T-cell (primary cell): Measurements from ENCODE around the gene HAO2. TPM values are rescaled to one million over a fixed set of nuclear protein-coding genes. Genes with fewer than 3 reads are reported as not detected.

ENCODE experiments used
- ATAC-seq, 4 experiments: fragments of 200-7000 bp in 3 of 4; fragments of 150-1000 bp in 1 of 4; cut with Tn5 transposase; replicated peaks in 1 of 4; 1 replicate in 3 of 4; 2 replicates in 1 of 4; pipeline ENCODE4 v1.10.0; 2021; ENCODE audit warnings: moderate library complexity in 3 of 4, mild to moderate bottlenecking in 2 of 4, moderate number of reproducible peaks in 1 of 4
- CTCF ChIA-PET, 2 donors: fragments of 300-600 bp; sonication (Branson Sonifier 250); formaldehyde crosslinking; loops; one replicate each; lab custom pipeline; 2022; ENCODE audit warnings: antibody characterized with exemption in 2 of 2; lab: Charles Lee
- POLR2A ChIA-PET, 2 donors: fragments of 300-600 bp; sonication (Branson Sonifier 250); formaldehyde crosslinking; loops; one replicate each; lab custom pipeline; 2022; ENCODE audit warnings: antibody characterized with exemption in 2 of 2; lab: Charles Lee
- DNase-seq, 35 experiments: peaks; one replicate each; pipeline versions ENCODE4 v3.0.0 to v3.0.0-alpha.2; 2013 to 2023
- H3K27ac ChIP-seq: one replicate; pipeline ENCODE4 v1.5.1; 2013; ENCODE audit warnings: low read length
- H3K27me3 ChIP-seq, 2 experiments: replicated peaks in 1 of 2; 1 replicate in 1 of 2; 2 replicates in 1 of 2; pipeline versions ENCODE4 v1.6.1 to v1.7.0; 2013; ENCODE audit warnings: low read length in 1 of 2, mixed read lengths in 1 of 2; ENCODE audit not compliant: control insufficient read depth in 2 of 2, insufficient read depth in 2 of 2; ENCODE audit errors: extremely low read depth in 1 of 2
- H3K36me3 ChIP-seq, 2 donors: 1 replicate in 1 of 2; 2 replicates in 1 of 2; pipeline versions ENCODE4 v1.6.1 to v1.7.0; 2013; ENCODE audit warnings: low read length in 1 of 2; ENCODE audit not compliant: control insufficient read depth in 2 of 2, insufficient read depth in 1 of 2; ENCODE audit errors: extremely low read depth in 1 of 2
- H3K4me1 ChIP-seq, 2 experiments: 1 replicate in 1 of 2; 2 replicates in 1 of 2; pipeline versions ENCODE4 v1.6.1 to v1.7.0; 2013; ENCODE audit warnings: low read length in 2 of 2, mixed read lengths in 1 of 2; ENCODE audit not compliant: insufficient read depth in 2 of 2, control insufficient read depth in 1 of 2; ENCODE audit errors: extremely low read depth in 1 of 2
- H3K4me3 ChIP-seq, 2 donors: 1 replicate in 1 of 2; 2 replicates in 1 of 2; pipeline versions ENCODE4 v1.5.1 to v1.7.0; 2013; ENCODE audit warnings: mild to moderate bottlenecking in 2 of 2, low read length in 1 of 2, moderate library complexity in 1 of 2; ENCODE audit not compliant: control insufficient read depth in 1 of 2; ENCODE audit errors: extremely low read depth in 1 of 2
- H3K9me3 ChIP-seq: 2 replicates; pipeline ENCODE4 v1.7.0; 2013
- H3K27ac Mint-ChIP-seq, 2 donors: one replicate each; pipeline ENCODE4 v1.8.0; 2020 to 2021; ENCODE audit warnings: mild to moderate bottlenecking in 2 of 2, mixed read lengths in 2 of 2
- H3K27me3 Mint-ChIP-seq, 2 donors: one replicate each; pipeline ENCODE4 v1.8.0; 2021 to 2022; ENCODE audit warnings: mixed read lengths in 2 of 2
- H3K36me3 Mint-ChIP-seq: one replicate; pipeline ENCODE4 v1.8.0; 2021; ENCODE audit warnings: mixed read lengths
- H3K4me1 Mint-ChIP-seq, 3 donors: one replicate each; pipeline ENCODE4 v1.8.0; 2020 to 2022; ENCODE audit warnings: mixed read lengths in 3 of 3, mild to moderate bottlenecking in 1 of 3
- H3K4me3 Mint-ChIP-seq, 3 donors: one replicate each; pipeline ENCODE4 v1.8.0; 2020 to 2022; ENCODE audit warnings: mild to moderate bottlenecking in 3 of 3, mixed read lengths in 3 of 3, moderate library complexity in 3 of 3
- H3K9me3 Mint-ChIP-seq, 3 donors: one replicate each; pipeline ENCODE4 v1.8.0; 2020 to 2022; ENCODE audit warnings: mixed read lengths in 3 of 3
- WGBS: methylation state at CpG from one replicate; pipeline ENCODE4 v1.1.5; 2013; ENCODE audit warnings: missing lambda C conversion rate; ENCODE audit not compliant: insufficient coverage; 5-methylcytosine and 5-hydroxymethylcytosine counted together
- total RNA-seq, 35 experiments: library from RNA in 6 of 35; stranded (reverse) in 6 of 35; fragments of 120-200 nt in 1 of 35; gene quantifications; one replicate each; pipeline versions ENCODE4 v1.2.1 to v1.2.4 and lab custom pipeline; 2013 to 2026

Gene HAO2
- total RNA-seq, 5 donors from 2014 or later (not counting 1 experiment from before 2014, with no cell fraction given), result not detected

DNA sequence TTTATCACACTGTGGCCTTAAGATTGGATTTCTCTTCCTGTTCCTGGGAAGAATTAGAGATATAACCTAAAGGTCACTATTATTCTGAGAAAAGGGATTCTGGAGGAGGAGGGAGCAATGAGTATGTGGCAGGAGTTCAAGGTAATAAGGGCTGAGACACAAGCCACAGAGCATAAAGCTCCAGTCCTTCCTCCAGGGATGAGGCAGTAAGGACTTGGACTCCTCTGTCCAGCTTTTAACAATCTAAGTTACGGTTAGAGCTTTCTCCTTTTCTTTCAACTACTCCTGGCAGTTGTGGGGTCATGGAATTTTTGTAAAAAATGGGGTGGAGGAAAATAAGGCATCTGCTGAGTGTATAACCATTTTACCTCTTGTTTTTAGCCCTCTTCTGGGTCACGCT, 46.4 kb downstream of the HAO2 start, which contains the start of gene HSD3B2:
TSS of gene HSD3B2 (plus strand) at position 201 of the 400 bp plus-strand sequence. CDS start 270 bp downstream, outside the sequence.
- no peaks in the 10 kb centered on the region for H3K9me3 ChIP-seq
- CTCF ChIA-PET, result no interaction called here
- no peaks in the 10 kb centered on the region for H3K36me3 ChIP-seq
- no peak within 1 kb of the TSS for H3K27ac Mint-ChIP-seq
- H3K9me3 Mint-ChIP-seq, result peaks cover 0 to 5% (median 4%) of the 10 kb centered on the region in 3 donors
- no peak within 1 kb of the TSS for H3K4me3 Mint-ChIP-seq
- POLR2A ChIA-PET, result no interaction called here
- no peaks in the 10 kb centered on the region for H3K4me1 ChIP-seq
- no peak within 1 kb of the TSS for H3K4me3 ChIP-seq
- 88% methylated on average over 1 of the region's 2 CpGs for WGBS
- DNase-seq (no peak), ATAC-seq (no peak)
- H3K27me3 Mint-ChIP-seq, result peaks cover 2 to 12% of the 10 kb centered on the region in 2 donors
- H3K36me3 Mint-ChIP-seq, result no peaks in the 10 kb centered on the region
- H3K4me1 Mint-ChIP-seq, result no peaks in the 10 kb centered on the region
- H3K27me3 ChIP-seq, result no peaks in the 10 kb centered on the region
- H3K27ac ChIP-seq, result no peak within 1 kb of the TSS

DNA sequence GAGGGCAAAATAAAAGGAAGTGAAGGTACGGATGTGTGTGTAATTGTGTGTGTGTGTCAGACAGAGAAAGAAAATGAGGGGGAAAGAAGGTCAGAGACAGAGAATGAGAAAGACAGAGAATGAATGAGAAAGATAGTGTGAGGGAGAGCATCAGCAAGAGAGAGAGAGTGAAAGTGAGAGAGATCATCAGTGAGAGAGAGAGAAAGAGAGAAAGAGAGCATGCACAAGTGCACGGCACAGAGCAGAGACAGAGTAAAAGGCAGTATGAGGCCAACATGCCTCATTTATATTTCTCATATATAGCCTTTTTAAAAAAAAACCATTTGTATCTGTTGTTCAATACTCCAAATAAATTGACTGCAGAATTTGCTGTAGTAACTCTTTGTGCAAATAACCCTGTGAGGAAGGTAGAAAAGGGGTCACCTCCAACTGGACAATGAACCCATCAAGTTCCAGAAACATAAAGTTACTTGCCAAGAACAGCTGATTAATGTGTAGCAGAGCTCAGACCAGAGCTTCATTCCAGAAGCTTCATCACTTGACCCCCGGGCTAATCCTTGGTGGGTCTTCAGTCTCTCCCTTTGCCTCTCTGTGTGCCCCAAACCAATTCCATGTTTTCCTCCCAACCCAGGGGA, 47.5 kb downstream of the HAO2 start:
- Histone ChIP-seq H3K27ac (no peak overlapping the region), H3K4me1 (no peaks in the 10 kb centered on the region), H3K4me3 (no peak overlapping the region), H3K27me3 (no peaks in the 10 kb centered on the region), H3K36me3 (no peaks in the 10 kb centered on the region), H3K9me3 (no peaks in the 10 kb centered on the region)
- Mint-ChIP-seq H3K9me3 (no peaks in the 10 kb centered on the region), H3K4me3 (no peak overlapping the region), H3K4me1 (no peaks in the 10 kb centered on the region), H3K27me3 (peaks cover 2 to 5% of the 10 kb centered on the region in 2 donors), H3K27ac (no peak overlapping the region), H3K36me3 (no peaks in the 10 kb centered on the region)
- DNase-seq (no peak), ATAC-seq (no peak)
- 70% methylated on average over 2 of the region's 3 CpGs for WGBS
- CTCF ChIA-PET, result no interaction called here
- POLR2A ChIA-PET, result no interaction called here

GRCh38 chr1:119419109-119419508, 50.5 kb downstream of the HAO2 start:
- Histone ChIP-seq H3K4me1 (no peaks in the 10 kb centered on the region), H3K27ac (no peak overlapping the region), H3K4me3 (no peak overlapping the region), H3K36me3 (no peaks in the 10 kb centered on the region), H3K9me3 (no peaks in the 10 kb centered on the region), H3K27me3 (no peaks in the 10 kb centered on the region)
- ATAC-seq (no peak), DNase-seq (no peak)
- Mint-ChIP-seq H3K9me3 (no peaks in the 10 kb centered on the region), H3K27ac (no peak overlapping the region), H3K27me3 (peaks cover 2 to 5% of the 10 kb centered on the region in 2 donors), H3K4me3 (no peak overlapping the region), H3K4me1 (no peaks in the 10 kb centered on the region), H3K36me3 (no peaks in the 10 kb centered on the region)
- ChIA-PET CTCF (no interaction called here), POLR2A (no interaction called here)
- 75% methylated on average over 4 of the region's 5 CpGs for WGBS

DNA sequence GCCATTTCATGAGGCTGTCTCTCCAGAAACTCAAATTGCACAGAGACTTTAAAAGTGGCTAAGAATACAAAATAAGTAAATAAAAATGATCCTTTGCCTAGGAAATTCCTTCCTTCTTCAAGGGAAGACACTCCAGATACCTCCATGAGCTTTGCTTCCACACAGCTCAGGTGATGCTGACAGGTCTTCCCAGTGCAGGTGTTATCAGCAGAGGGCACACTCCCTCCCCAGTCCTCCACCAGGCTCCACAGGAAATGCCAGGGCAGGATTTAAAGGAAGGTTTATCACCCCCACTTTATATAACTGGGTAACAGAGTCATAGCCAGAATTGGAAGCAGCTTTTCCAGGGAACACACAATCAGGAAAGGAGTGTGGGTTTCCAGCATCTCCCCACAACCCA, 52.1 kb downstream of the HAO2 start:
- H3K36me3 ChIP-seq, result no peaks in the 10 kb centered on the region
- ATAC-seq (no peak), DNase-seq (no peak)
- POLR2A ChIA-PET, result no interaction called here
- H3K4me3 ChIP-seq, result no peak overlapping the region
- Mint-ChIP-seq H3K9me3 (no peaks in the 10 kb centered on the region), H3K27me3 (peaks cover 2 to 5% of the 10 kb centered on the region in 2 donors), H3K36me3 (no peaks in the 10 kb centered on the region), H3K27ac (no peak overlapping the region), H3K4me1 (no peaks in the 10 kb centered on the region), H3K4me3 (no peak overlapping the region)
- CTCF ChIA-PET, result no interaction called here
- H3K27me3 ChIP-seq, result no peaks in the 10 kb centered on the region
- no peaks in the 10 kb centered on the region for H3K9me3 ChIP-seq
- H3K4me1 ChIP-seq, result no peaks in the 10 kb centered on the region
- H3K27ac ChIP-seq, result no peak overlapping the region

DNA sequence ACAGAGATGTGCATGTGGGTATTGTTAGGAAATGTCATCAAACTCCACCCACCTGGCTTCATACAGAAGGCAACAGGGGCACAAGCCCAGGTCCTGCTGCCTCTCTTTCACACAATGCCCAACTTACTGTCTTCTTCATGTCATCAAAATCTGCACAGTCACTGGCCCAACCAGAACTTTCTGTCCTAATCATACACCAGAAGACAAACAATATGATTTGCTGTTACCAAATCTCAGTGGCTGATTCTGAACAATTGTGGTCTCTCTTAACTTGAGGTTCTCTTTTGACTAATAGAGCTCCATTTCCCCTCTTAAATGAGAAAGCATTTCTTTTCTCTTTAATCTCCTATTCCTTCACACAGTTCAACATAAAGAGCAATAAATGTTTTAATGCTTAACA, 54.0 kb downstream of the HAO2 start:
- H3K36me3 ChIP-seq, result no peaks in the 10 kb centered on the region
- H3K4me3 ChIP-seq, result no peak overlapping the region

GRCh38 chr1:119428991-119429390, 60.4 kb downstream of the HAO2 start:
- Histone ChIP-seq H3K36me3 (no peaks in the 10 kb centered on the region), H3K4me3 (no peak overlapping the region), H3K4me1 (no peaks in the 10 kb centered on the region), H3K27ac (no peak overlapping the region), H3K9me3 (no peaks in the 10 kb centered on the region), H3K27me3 (no peaks in the 10 kb centered on the region)
- Mint-ChIP-seq H3K36me3 (no peaks in the 10 kb centered on the region), H3K27me3 (peaks cover 22 to 31% of the 10 kb centered on the region in 2 donors), H3K4me3 (no peak overlapping the region), H3K27ac (no peak overlapping the region), H3K9me3 (no peaks in the 10 kb centered on the region), H3K4me1 (no peaks in the 10 kb centered on the region)
- DNase-seq (no peak), ATAC-seq (no peak)
- POLR2A ChIA-PET, result no interaction called here
- WGBS, result no CpG with 5 or more reads among the region's 2 CpGs
- CTCF ChIA-PET, result no interaction called here

More for the DNA sequence above, 54.0 kb downstream of the HAO2 start:
- H3K4me3 Mint-ChIP-seq, result no peak overlapping the region
- no peaks in the 10 kb centered on the region for H3K36me3 Mint-ChIP-seq
- H3K4me1 Mint-ChIP-seq, result no peaks in the 10 kb centered on the region
- no peaks in the 10 kb centered on the region for H3K27me3 ChIP-seq
- no peaks in the 10 kb centered on the region for H3K9me3 ChIP-seq
- no peak for ATAC-seq
- no peak overlapping the region for H3K27ac ChIP-seq
- H3K4me1 ChIP-seq, result no peaks in the 10 kb centered on the region
- H3K27me3 Mint-ChIP-seq, result peaks cover 5 to 10% of the 10 kb centered on the region in 2 donors
- H3K27ac Mint-ChIP-seq, result no peak overlapping the region
- H3K9me3 Mint-ChIP-seq, result no peaks in the 10 kb centered on the region
- no peak for DNase-seq
- POLR2A ChIA-PET, result no interaction called here
- CTCF ChIA-PET, result no interaction called here

DNA sequence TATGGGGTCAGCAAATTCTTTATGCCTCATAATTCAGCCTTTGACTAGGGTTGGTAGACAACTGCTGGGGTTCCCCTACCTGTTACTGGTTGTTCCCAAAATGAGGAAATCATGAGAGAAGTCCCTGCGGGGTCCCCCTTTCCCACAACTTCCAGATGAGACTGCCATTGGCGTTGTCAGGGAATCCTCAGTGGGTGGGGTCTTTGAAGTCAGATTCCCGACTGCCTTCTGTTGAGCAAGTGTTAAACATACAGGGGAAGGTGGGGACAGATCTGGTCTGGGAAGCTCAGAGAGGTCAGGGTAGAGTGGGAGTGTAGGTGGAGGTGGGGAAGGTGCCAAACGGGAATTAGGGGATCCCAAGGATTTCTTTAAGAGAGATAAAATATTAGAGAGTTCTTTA, 61.1 kb downstream of the HAO2 start:
- Histone ChIP-seq H3K27me3 (no peaks in the 10 kb centered on the region), H3K4me1 (no peaks in the 10 kb centered on the region), H3K36me3 (no peaks in the 10 kb centered on the region), H3K27ac (no peak overlapping the region), H3K4me3 (no peak overlapping the region), H3K9me3 (no peaks in the 10 kb centered on the region)
- Mint-ChIP-seq H3K4me1 (no peaks in the 10 kb centered on the region), H3K36me3 (no peaks in the 10 kb centered on the region), H3K27ac (no peak overlapping the region), H3K9me3 (no peaks in the 10 kb centered on the region), H3K27me3 (peaks cover 22 to 31% of the 10 kb centered on the region in 2 donors), H3K4me3 (no peak overlapping the region)
- ChIA-PET CTCF (interaction anchor here in 1 of 2 donors (0.5 kb wide), 1 partner anchor 552 kb away, joined by 3 read pairs; no protein-coding TSS in a partner anchor), POLR2A (no interaction called here)
- 60% methylated on average over 2 of the region's 4 CpGs for WGBS
- no peak for ATAC-seq
- no peak for DNase-seq
